Liver (tissue), 9 donors: ENCODE measurements around the gene ZIK1. TPM values are rescaled to one million over a fixed set of nuclear protein-coding genes. Genes with fewer than 3 reads are reported as not detected.

Experiments used
- DNase-seq: peaks from one replicate; pipeline ENCODE4 v3.0.0-alpha.2; 2017; ENCODE audit warnings: low spot score
- H3K27ac ChIP-seq, 2 donors: one replicate each; pipeline ENCODE4 v1.7.0; 2013; ENCODE audit warnings: inconsistent platforms in 2 of 2, low read length in 2 of 2, control low read depth in 1 of 2, low read depth in 1 of 2, mild to moderate bottlenecking in 1 of 2
- H3K27me3 ChIP-seq, 4 donors: one replicate each; pipeline versions ENCODE4 v1.6.1 to v1.7.0; 2013; ENCODE audit warnings: low read length in 3 of 4, inconsistent platforms in 1 of 4, mild to moderate bottlenecking in 1 of 4, moderate library complexity in 1 of 4; ENCODE audit not compliant: control insufficient read depth in 4 of 4, insufficient read depth in 4 of 4
- H3K36me3 ChIP-seq, 4 donors: one replicate each; pipeline versions ENCODE4 v1.6.1 to v1.7.0; 2013; ENCODE audit warnings: low read length in 3 of 4, mild to moderate bottlenecking in 3 of 4, low read depth in 1 of 4, moderate library complexity in 1 of 4; ENCODE audit not compliant: control insufficient read depth in 4 of 4, insufficient read depth in 3 of 4
- H3K4me1 ChIP-seq, 4 donors: one replicate each; pipeline versions ENCODE4 v1.6.1 to v1.7.0; 2013; ENCODE audit warnings: low read length in 3 of 4, mild to moderate bottlenecking in 3 of 4, moderate library complexity in 1 of 4; ENCODE audit not compliant: control insufficient read depth in 4 of 4, insufficient read depth in 4 of 4
- H3K4me3 ChIP-seq, 3 donors: one replicate each; pipeline versions ENCODE4 v1.6.1 to v1.7.0; 2013; ENCODE audit warnings: low read length in 3 of 3, control low read depth in 1 of 3, low read depth in 1 of 3, mild to moderate bottlenecking in 1 of 3
- H3K9ac ChIP-seq, 2 donors: one replicate each; pipeline ENCODE4 v1.7.0; 2013; ENCODE audit warnings: low read length in 2 of 2, mild to moderate bottlenecking in 2 of 2, moderate library complexity in 2 of 2, control low read depth in 1 of 2, low read depth in 1 of 2
- H3K9me3 ChIP-seq, 4 donors: one replicate each; pipeline versions ENCODE4 v1.6.1 to v1.7.0; 2013; ENCODE audit warnings: low read length in 3 of 4; ENCODE audit not compliant: control insufficient read depth in 4 of 4
- ATF3 ChIP-seq: IDR thresholded peaks from 2 replicates; pipeline ENCODE4 v1.6.1; 2016; ENCODE audit warnings: antibody characterized with exemption
- CTCF ChIP-seq: fragments of 150-350 bp; IDR thresholded peaks from 2 replicates; pipeline ENCODE4 v1.5.1; 2017; ENCODE audit warnings: improper control_type of control experiment, low read depth, low read length; ENCODE audit not compliant: missing input control
- EGR1 ChIP-seq, 2 donors: IDR thresholded peaks; 2 replicates each; pipeline ENCODE4 v1.6.1; 2016 to 2018; ENCODE audit warnings: antibody characterized with exemption in 2 of 2, low read depth in 2 of 2
- FOXA1 ChIP-seq: IDR thresholded peaks from 2 replicates; pipeline ENCODE4 v1.6.1; 2016; ENCODE audit warnings: antibody characterized with exemption
- FOXA2 ChIP-seq: IDR thresholded peaks from 2 replicates; pipeline ENCODE4 v1.6.1; 2016; ENCODE audit warnings: antibody characterized with exemption
- GABPA ChIP-seq, 2 donors: IDR thresholded peaks in 1 of 2; conservative IDR thresholded peaks in 1 of 2; 2 replicates each; pipeline ENCODE4 v1.6.1; 2016; ENCODE audit warnings: antibody characterized with exemption in 2 of 2, mild to moderate bottlenecking in 1 of 2, moderate library complexity in 1 of 2
- HNF4A ChIP-seq, 2 donors: conservative IDR thresholded peaks; 2 replicates each; pipeline ENCODE4 v1.6.1; 2016; ENCODE audit warnings: antibody characterized with exemption in 2 of 2, mild to moderate bottlenecking in 2 of 2
- HNF4G ChIP-seq: IDR thresholded peaks from 2 replicates; pipeline ENCODE4 v1.6.1; 2016; ENCODE audit warnings: antibody characterized with exemption
- JUND ChIP-seq, 2 donors: IDR thresholded peaks; 2 replicates each; pipeline ENCODE4 v1.6.1; 2016; ENCODE audit warnings: antibody characterized with exemption in 2 of 2
- MAX ChIP-seq: IDR thresholded peaks from 2 replicates; pipeline ENCODE4 v1.6.1; 2016; ENCODE audit warnings: antibody characterized with exemption
- NR2F2 ChIP-seq: IDR thresholded peaks from 2 replicates; pipeline ENCODE4 v1.6.1; 2016; ENCODE audit warnings: antibody characterized with exemption
- RAD21 ChIP-seq, 2 donors: IDR thresholded peaks; 2 replicates each; pipeline ENCODE4 v1.6.1; 2016; ENCODE audit warnings: antibody characterized with exemption in 2 of 2, mild to moderate bottlenecking in 2 of 2
- REST ChIP-seq: IDR thresholded peaks from 2 replicates; pipeline ENCODE4 v1.6.1; 2016; ENCODE audit warnings: antibody characterized with exemption, mild to moderate bottlenecking
- RXRA ChIP-seq, 2 donors: IDR thresholded peaks; 2 replicates each; pipeline ENCODE4 v1.6.1; 2017 to 2018; ENCODE audit warnings: antibody characterized with exemption in 2 of 2, mild to moderate bottlenecking in 1 of 2
- SP1 ChIP-seq: IDR thresholded peaks from 2 replicates; pipeline ENCODE4 v1.6.1; 2018; ENCODE audit warnings: antibody characterized with exemption, mild to moderate bottlenecking
- TAF1 ChIP-seq: conservative IDR thresholded peaks from 2 replicates; pipeline ENCODE4 v1.6.1; 2016; ENCODE audit warnings: antibody characterized with exemption, mild to moderate bottlenecking
- YY1 ChIP-seq: IDR thresholded peaks from 2 replicates; pipeline ENCODE4 v1.6.1; 2016; ENCODE audit warnings: antibody characterized with exemption, mild to moderate bottlenecking
- WGBS: extraction: QIAGEN DNeasy Blood & Tissue Kit; methylation state at CpG from one replicate; pipeline ENCODE4 v1.1.7; 2013; 5-methylcytosine and 5-hydroxymethylcytosine counted together
- polyA plus RNA-seq, 2 donors: library from polyadenylated mRNA; stranded (reverse) in 1 of 2; unstranded in 1 of 2; fragments of 200-250 nt in 1 of 2; fragments of >200 nt in 1 of 2; fragmentation: Nextera tagmentation in 1 of 2; extraction: Ambion mirVana in 1 of 2; gene quantifications; one replicate each; pipeline versions ENCODE4 v1.2.1 to v1.2.3, GENCODE V29; 2013 to 2015
- total RNA-seq, 2 donors: library from RNA; depleted of rRNA; stranded (reverse); fragments of >200 nt; gene quantifications; one replicate each; pipeline ENCODE4 v1.2.3, GENCODE V29; 2014
- TF ChIP-seq, protein P1 (sequence below): IDR thresholded peaks from 2 replicates; pipeline ENCODE4 v1.6.1; 2016; ENCODE audit warnings: antibody characterized with exemption
- donor health status: healthy.
- donor health status: healthy.
- donor health status: healthy.
- donor health status: healthy.
- donor health status: healthy.

ZIK1 gene
- total and polyA plus RNA-seq, 4 donors, result 0.29 to 8.6 (median 0.88) TPM

GRCh38 chr19:57606931-57607330, 23.0 kb downstream of the ZIK1 start:
- Histone ChIP-seq H3K9me3 (peaks cover 16 to 68% (median 54%) of the 10 kb centered on the region in 4 donors), H3K4me3 (peak overlapping the region in 2 of 3 donors; percentile 45 to 61), H3K27me3 (no peaks in the 10 kb centered on the region), H3K4me1 (no peaks in the 10 kb centered on the region), H3K9ac (no peak overlapping the region), H3K27ac (no peak overlapping the region), H3K36me3 (peaks cover 2 to 36% (median 31%) of the 10 kb centered on the region in 4 donors)
- TF ChIP-seq FOXA2 (no peak), ATF3 (no peak), TAF1 (no peak), CTCF (no peak), GABPA (IDR thresholded peaks at IDR 0.05 in 1 of 2, conservative IDR thresholded peaks at IDR 0.05 in 1 of 2) (no peak), EGR1 (IDR thresholded peaks at IDR 0.05; ENCODE audit: low read depth in 2 of 2) (no peak), SP1 (no peak), REST (no peak), HNF4G (no peak), MAX (no peak), HNF4A (conservative IDR thresholded peaks at IDR 0.05) (no peak), JUND (IDR thresholded peaks at IDR 0.05) (no peak), YY1 (no peak), FOXA1 (no peak), RAD21 (IDR thresholded peaks at IDR 0.05) (no peak), NR2F2 (no peak), RXRA (IDR thresholded peaks at IDR 0.05) (no peak)
- TF ChIP-seq, protein P1, sequence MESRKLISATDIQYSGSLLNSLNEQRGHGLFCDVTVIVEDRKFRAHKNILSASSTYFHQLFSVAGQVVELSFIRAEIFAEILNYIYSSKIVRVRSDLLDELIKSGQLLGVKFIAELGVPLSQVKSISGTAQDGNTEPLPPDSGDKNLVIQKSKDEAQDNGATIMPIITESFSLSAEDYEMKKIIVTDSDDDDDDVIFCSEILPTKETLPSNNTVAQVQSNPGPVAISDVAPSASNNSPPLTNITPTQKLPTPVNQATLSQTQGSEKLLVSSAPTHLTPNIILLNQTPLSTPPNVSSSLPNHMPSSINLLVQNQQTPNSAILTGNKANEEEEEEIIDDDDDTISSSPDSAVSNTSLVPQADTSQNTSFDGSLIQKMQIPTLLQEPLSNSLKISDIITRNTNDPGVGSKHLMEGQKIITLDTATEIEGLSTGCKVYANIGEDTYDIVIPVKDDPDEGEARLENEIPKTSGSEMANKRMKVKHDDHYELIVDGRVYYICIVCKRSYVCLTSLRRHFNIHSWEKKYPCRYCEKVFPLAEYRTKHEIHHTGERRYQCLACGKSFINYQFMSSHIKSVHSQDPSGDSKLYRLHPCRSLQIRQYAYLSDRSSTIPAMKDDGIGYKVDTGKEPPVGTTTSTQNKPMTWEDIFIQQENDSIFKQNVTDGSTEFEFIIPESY, result no peak
- DNase-seq, result no peak
- 96% methylated on average over 5 of the region's 5 CpGs for WGBS
